ENCODE measurements around the gene VAMP8. TPM values are rescaled to one million over a fixed set of nuclear protein-coding genes. Genes with fewer than 3 reads are reported as not detected.

The VAMP8 gene
- total and polyA plus RNA-seq, 5 donors from 2014 or later = 105 to 484 (median 394) TPM

DNA sequence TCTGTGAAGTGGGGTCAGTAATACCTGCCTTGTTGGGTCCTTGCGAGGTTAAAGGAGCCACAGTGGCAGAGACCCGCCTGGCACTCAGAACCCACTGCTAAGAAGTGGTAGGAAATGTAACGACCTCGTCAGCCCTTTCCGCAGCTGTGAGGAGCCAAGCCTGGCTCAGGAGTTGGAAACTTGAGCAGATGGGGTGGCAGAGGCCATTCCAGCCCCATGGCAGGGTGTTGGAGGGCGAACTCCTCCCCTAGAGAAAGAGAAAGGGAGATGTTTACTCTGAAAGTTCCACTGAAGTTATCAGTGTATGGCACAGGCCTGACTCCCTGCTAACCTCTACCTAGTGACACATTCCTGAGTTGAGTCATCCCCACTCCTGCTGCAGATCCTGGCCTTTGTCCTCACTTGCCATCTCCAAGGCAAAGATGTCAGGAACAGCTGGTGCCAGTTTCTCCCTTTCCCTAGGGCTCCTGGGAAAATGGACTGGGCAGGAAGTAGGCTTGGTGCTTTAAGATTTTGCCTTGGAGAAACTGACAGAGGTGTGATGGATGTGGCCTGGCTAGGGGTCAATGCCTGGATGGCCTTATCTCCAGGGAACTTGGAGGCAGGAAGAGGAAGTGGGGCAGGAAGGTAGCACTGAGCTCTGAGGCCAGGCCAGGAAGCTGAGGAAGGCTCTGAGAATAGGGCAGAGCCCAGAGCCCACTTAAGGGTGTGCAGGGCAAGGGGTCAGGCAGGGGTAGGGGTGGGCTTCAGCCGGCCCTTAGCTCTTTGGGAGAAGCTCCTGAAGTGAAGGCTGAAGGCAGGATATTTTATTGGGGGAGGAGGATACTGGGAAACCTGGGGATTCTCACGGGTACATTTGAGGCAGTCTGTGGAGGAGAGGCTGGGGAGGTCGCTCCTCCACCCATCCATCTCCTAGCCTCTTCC lies 7.7 kb downstream of the VAMP8 start:
- H3K4me1 ChIP-seq (ENCODE audit: control insufficient read depth, insufficient read depth, low read length, poor library complexity, severe bottlenecking) = peaks cover 29% of the 10 kb centered on the region
- Mint-ChIP-seq H3K9me3 (peaks cover 0 to 1% (median 0%) of the 10 kb centered on the region in 7 donors), H3K36me3 (peaks cover 16% of the 10 kb centered on the region), H3K27me3 (no peaks in the 10 kb centered on the region), H3K4me3 (peak overlapping the region; percentile 87 to 97 (median 92)), H3K4me1 (peaks cover 6 to 68% (median 41%) of the 10 kb centered on the region in 4 donors), H3K27ac (peak overlapping the region; percentile 92 to 95 (median 93))
- ATAC-seq (ENCODE audit: low read depth in 2 of 2) (peak; percentile 40 to 45), DNase-seq (peak in 1 of 3 donors; percentile 37)
- peaks cover 13% of the 10 kb centered on the region for H3K36me3 ChIP-seq (ENCODE audit: control insufficient read depth, insufficient read depth, low read length)
- peak overlapping the region; percentile 76 for H3K27ac ChIP-seq (ENCODE audit: insufficient read depth, low read length, poor library complexity, severe bottlenecking)
- no peaks in the 10 kb centered on the region for H3K27me3 ChIP-seq (ENCODE audit: control insufficient read depth, insufficient read depth, low read length)
- peak overlapping the region; percentile 80 for H3K4me3 ChIP-seq (ENCODE audit: low read depth, low read length)
- no peaks in the 10 kb centered on the region for H3K9me3 ChIP-seq (ENCODE audit: control insufficient read depth in 2 of 2, low read length in 2 of 2)

DNA sequence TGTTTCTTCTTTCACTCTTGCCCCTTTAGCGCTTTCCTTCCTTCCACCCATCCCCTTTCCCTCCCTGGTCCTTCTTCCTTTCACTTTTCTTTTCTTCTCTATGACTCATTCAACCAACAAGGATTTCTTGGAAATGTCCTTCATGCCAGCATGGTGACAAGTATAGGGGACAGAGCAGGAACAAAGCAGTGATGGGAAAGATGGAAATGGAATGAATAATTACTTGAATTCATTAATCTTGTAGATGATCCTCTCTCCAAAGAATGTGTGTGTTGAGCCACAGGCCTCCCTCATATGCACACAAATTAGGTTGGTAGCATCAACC lies 8.4 kb downstream of the VAMP8 start:
- ATAC-seq (ENCODE audit: low read depth in 2 of 2) (no peak), DNase-seq (peak in 1 of 3 donors; percentile 10)
- Histone ChIP-seq H3K4me3 (ENCODE audit: low read depth, low read length) (peak overlapping the region; percentile 26), H3K9me3 (ENCODE audit: control insufficient read depth in 2 of 2, low read length in 2 of 2) (no peaks in the 10 kb centered on the region), H3K4me1 (ENCODE audit: control insufficient read depth, insufficient read depth, low read length, poor library complexity, severe bottlenecking) (peaks cover 29% of the 10 kb centered on the region), H3K27me3 (ENCODE audit: control insufficient read depth, insufficient read depth, low read length) (no peaks in the 10 kb centered on the region), H3K27ac (ENCODE audit: insufficient read depth, low read length, poor library complexity, severe bottlenecking) (peak overlapping the region; percentile 76), H3K36me3 (ENCODE audit: control insufficient read depth, insufficient read depth, low read length) (peaks cover 13% of the 10 kb centered on the region)
- Mint-ChIP-seq H3K4me3 (peak overlapping the region; percentile 81 to 94 (median 88)), H3K36me3 (peaks cover 16% of the 10 kb centered on the region), H3K27ac (peak overlapping the region; percentile 92 to 95 (median 93)), H3K4me1 (peaks cover 6 to 66% (median 40%) of the 10 kb centered on the region in 4 donors), H3K27me3 (no peaks in the 10 kb centered on the region), H3K9me3 (peaks cover 0 to 1% (median 0%) of the 10 kb centered on the region in 7 donors)

DNA sequence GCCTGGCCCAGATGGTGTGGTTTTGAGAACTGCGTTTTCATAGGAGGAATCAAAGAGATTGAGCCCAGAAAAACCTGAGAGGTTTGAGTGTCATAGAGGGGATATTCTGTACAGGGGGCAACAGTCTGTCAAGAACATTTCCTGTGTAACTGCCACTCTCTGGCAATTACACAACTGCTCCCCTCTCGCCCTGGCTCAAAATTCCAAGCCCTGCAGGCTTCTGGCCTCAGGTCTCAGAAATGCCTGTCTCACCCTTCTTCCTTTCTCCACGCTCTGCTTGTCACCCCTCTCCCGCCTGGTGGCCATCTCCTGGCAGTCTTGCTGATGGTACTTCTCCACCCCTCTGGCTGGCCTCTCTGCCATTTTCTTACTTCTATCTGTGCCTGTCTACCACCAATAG lies 10.8 kb downstream of the VAMP8 start:
- peaks cover 0 to 1% (median 0%) of the 10 kb centered on the region in 7 donors for H3K9me3 Mint-ChIP-seq
- Histone ChIP-seq H3K4me1 (ENCODE audit: control insufficient read depth, insufficient read depth, low read length, poor library complexity, severe bottlenecking) (peaks cover 28% of the 10 kb centered on the region), H3K9me3 (ENCODE audit: control insufficient read depth in 2 of 2, low read length in 2 of 2) (no peaks in the 10 kb centered on the region), H3K4me3 (ENCODE audit: low read depth, low read length) (no peak overlapping the region), H3K27me3 (ENCODE audit: control insufficient read depth, insufficient read depth, low read length) (no peaks in the 10 kb centered on the region), H3K36me3 (ENCODE audit: control insufficient read depth, insufficient read depth, low read length) (no peaks in the 10 kb centered on the region), H3K27ac (ENCODE audit: insufficient read depth, low read length, poor library complexity, severe bottlenecking) (no peak overlapping the region)
- DNase-seq (no peak), ATAC-seq (ENCODE audit: low read depth in 2 of 2) (no peak)
- H3K36me3 Mint-ChIP-seq = peaks cover 3% of the 10 kb centered on the region
- H3K4me3 Mint-ChIP-seq = peak overlapping the region in 3 of 4 donors; percentile 0 to 66 (median 2)
- H3K27ac Mint-ChIP-seq = peak overlapping the region in 1 of 3 donors; percentile 83
- peaks cover 6 to 53% (median 31%) of the 10 kb centered on the region in 4 donors for H3K4me1 Mint-ChIP-seq
- no peaks in the 10 kb centered on the region for H3K27me3 Mint-ChIP-seq

- H3K27ac ChIP-seq (ENCODE audit: insufficient read depth, low read length, poor library complexity, severe bottlenecking) = no peak overlapping the region
- no peak for DNase-seq
- Mint-ChIP-seq H3K4me3 (peak overlapping the region in 3 of 4 donors; percentile 0 to 66 (median 2)), H3K4me1 (peaks cover 3 to 48% (median 29%) of the 10 kb centered on the region in 4 donors), H3K36me3 (peaks cover under 1% of the 10 kb centered on the region), H3K27me3 (no peaks in the 10 kb centered on the region), H3K9me3 (peaks cover 0 to 1% (median 0%) of the 10 kb centered on the region in 7 donors), H3K27ac (peak overlapping the region; percentile 63 to 83 (median 81))
- ATAC-seq (ENCODE audit: low read depth in 2 of 2) = no peak
- no peaks in the 10 kb centered on the region for H3K9me3 ChIP-seq (ENCODE audit: control insufficient read depth in 2 of 2, low read length in 2 of 2)
- H3K36me3 ChIP-seq (ENCODE audit: control insufficient read depth, insufficient read depth, low read length) = no peaks in the 10 kb centered on the region
- H3K4me3 ChIP-seq (ENCODE audit: low read depth, low read length) = no peak overlapping the region
- H3K27me3 ChIP-seq (ENCODE audit: control insufficient read depth, insufficient read depth, low read length) = no peaks in the 10 kb centered on the region
- peaks cover 24% of the 10 kb centered on the region for H3K4me1 ChIP-seq (ENCODE audit: control insufficient read depth, insufficient read depth, low read length, poor library complexity, severe bottlenecking)
These were observed 11.3 kb downstream of the VAMP8 start for GRCh38 chr2:85588645-85589044.

- Histone ChIP-seq H3K9me3 (ENCODE audit: control insufficient read depth in 2 of 2, low read length in 2 of 2) (no peaks in the 10 kb centered on the region), H3K4me1 (ENCODE audit: control insufficient read depth, insufficient read depth, low read length, poor library complexity, severe bottlenecking) (peaks cover 21% of the 10 kb centered on the region), H3K4me3 (ENCODE audit: low read depth, low read length) (no peak overlapping the region), H3K27me3 (ENCODE audit: control insufficient read depth, insufficient read depth, low read length) (no peaks in the 10 kb centered on the region), H3K27ac (ENCODE audit: insufficient read depth, low read length, poor library complexity, severe bottlenecking) (no peak overlapping the region), H3K36me3 (ENCODE audit: control insufficient read depth, insufficient read depth, low read length) (no peaks in the 10 kb centered on the region)
- Mint-ChIP-seq H3K4me3 (peak overlapping the region in 1 of 4 donors; percentile 66), H3K4me1 (peaks cover 0 to 48% (median 29%) of the 10 kb centered on the region in 4 donors), H3K27me3 (no peaks in the 10 kb centered on the region), H3K27ac (peak overlapping the region in 1 of 3 donors; percentile 83), H3K36me3 (no peaks in the 10 kb centered on the region), H3K9me3 (peaks cover 0 to 1% (median 0%) of the 10 kb centered on the region in 7 donors)
- ATAC-seq (ENCODE audit: low read depth in 2 of 2) (no peak), DNase-seq (no peak)
These were observed 11.8 kb downstream of the VAMP8 start for GRCh38 chr2:85589181-85589580.

DNA sequence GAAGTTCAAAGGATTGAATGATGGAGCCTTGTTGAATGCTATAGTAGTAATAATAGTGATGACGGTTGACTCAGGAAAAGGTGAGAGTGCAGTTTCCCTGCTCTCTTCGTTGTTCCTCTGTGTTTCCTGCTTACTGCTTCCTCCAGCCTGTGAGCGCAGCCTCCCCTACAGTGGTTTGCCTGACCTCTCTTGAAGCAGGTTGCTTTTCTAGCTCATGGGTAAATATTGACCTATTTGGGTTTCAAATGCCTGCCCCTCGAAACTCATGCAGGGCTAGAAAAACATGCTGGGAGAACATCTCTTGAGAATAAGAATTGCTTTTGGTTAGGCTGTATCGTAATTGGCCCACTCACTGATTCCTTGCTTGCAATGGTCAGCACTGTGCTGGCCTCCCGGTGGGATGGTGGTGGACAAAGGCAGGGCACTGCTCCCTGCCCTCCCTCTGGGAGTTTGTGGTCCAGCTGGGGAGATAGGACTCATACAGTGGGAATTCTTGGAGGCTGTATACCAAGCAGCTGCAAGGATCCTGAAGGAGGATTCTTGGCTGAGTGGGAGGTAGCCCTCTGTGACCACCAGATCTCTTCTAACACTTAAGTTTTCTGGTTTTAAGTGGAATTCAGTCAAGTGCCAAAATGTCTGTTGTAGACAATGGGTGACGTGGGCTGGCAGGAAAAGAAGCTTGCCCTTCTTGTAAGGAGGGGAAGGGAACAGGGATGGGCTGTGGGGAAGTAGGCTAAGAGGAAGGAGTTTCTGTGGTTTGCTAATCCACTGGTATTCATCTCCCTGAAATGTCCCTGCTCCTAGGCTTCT lies 12.8 kb downstream of the VAMP8 start:
- H3K27ac ChIP-seq (ENCODE audit: insufficient read depth, low read length, poor library complexity, severe bottlenecking) = no peak overlapping the region

DNA sequence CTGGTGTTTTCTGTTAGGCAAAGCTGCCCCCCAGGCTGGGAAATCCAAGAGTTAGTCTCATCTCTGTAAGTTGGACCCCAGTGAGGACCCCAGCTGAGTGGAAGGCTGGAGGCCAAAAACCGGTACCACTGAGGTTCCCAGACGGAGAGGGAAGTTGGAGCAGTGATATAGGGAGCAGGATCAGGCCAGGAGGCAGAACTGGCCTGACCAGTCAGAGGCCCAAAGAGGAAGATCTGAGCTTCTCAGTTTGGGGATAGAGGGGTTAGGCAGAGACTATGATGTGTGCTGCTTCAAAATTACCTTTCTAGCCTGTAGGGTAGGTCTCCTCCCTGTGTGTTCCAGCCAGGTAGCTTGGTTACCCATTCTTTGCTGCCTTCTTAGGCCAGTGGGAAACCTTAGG lies 13.6 kb downstream of the VAMP8 start:
- H3K4me3 ChIP-seq (ENCODE audit: low read depth, low read length) = no peak overlapping the region
- no peaks in the 10 kb centered on the region for H3K36me3 ChIP-seq (ENCODE audit: control insufficient read depth, insufficient read depth, low read length)
- H3K27me3 ChIP-seq (ENCODE audit: control insufficient read depth, insufficient read depth, low read length) = no peaks in the 10 kb centered on the region
- Mint-ChIP-seq H3K36me3 (peaks cover 4% of the 10 kb centered on the region), H3K9me3 (no peaks in the 10 kb centered on the region), H3K27me3 (no peaks in the 10 kb centered on the region), H3K4me3 (peak overlapping the region in 2 of 4 donors; percentile 21 to 64), H3K27ac (peak overlapping the region in 2 of 3 donors; percentile 25 to 92), H3K4me1 (peaks cover 3 to 51% (median 27%) of the 10 kb centered on the region in 4 donors)
- ATAC-seq (ENCODE audit: low read depth in 2 of 2) = no peak
- no peak overlapping the region for H3K27ac ChIP-seq (ENCODE audit: insufficient read depth, low read length, poor library complexity, severe bottlenecking)
- peaks cover 18% of the 10 kb centered on the region for H3K4me1 ChIP-seq (ENCODE audit: control insufficient read depth, insufficient read depth, low read length, poor library complexity, severe bottlenecking)
- no peak for DNase-seq
- H3K9me3 ChIP-seq (ENCODE audit: control insufficient read depth in 2 of 2, low read length in 2 of 2) = no peaks in the 10 kb centered on the region

More for the DNA sequence above, 12.8 kb downstream of the VAMP8 start:
- no peaks in the 10 kb centered on the region for H3K27me3 Mint-ChIP-seq
- H3K27me3 ChIP-seq (ENCODE audit: control insufficient read depth, insufficient read depth, low read length) = no peaks in the 10 kb centered on the region
- ATAC-seq (ENCODE audit: low read depth in 2 of 2) (no peak), DNase-seq (no peak)
- peak overlapping the region in 2 of 3 donors; percentile 42 to 92 for H3K27ac Mint-ChIP-seq
- H3K36me3 ChIP-seq (ENCODE audit: control insufficient read depth, insufficient read depth, low read length) = no peaks in the 10 kb centered on the region
- H3K36me3 Mint-ChIP-seq = no peaks in the 10 kb centered on the region
- H3K4me3 Mint-ChIP-seq = peak overlapping the region in 2 of 4 donors; percentile 64 to 80
- no peak overlapping the region for H3K4me3 ChIP-seq (ENCODE audit: low read depth, low read length)
- peaks cover 22% of the 10 kb centered on the region for H3K4me1 ChIP-seq (ENCODE audit: control insufficient read depth, insufficient read depth, low read length, poor library complexity, severe bottlenecking)
- H3K9me3 ChIP-seq (ENCODE audit: control insufficient read depth in 2 of 2, low read length in 2 of 2) = no peaks in the 10 kb centered on the region
- H3K9me3 Mint-ChIP-seq = peaks cover 0 to under 1% (median 0%) of the 10 kb centered on the region in 7 donors
- H3K4me1 Mint-ChIP-seq = peaks cover 3 to 51% (median 29%) of the 10 kb centered on the region in 4 donors
